ENCODE data around the gene RAPGEF5.

RAPGEF5 gene

DNA sequence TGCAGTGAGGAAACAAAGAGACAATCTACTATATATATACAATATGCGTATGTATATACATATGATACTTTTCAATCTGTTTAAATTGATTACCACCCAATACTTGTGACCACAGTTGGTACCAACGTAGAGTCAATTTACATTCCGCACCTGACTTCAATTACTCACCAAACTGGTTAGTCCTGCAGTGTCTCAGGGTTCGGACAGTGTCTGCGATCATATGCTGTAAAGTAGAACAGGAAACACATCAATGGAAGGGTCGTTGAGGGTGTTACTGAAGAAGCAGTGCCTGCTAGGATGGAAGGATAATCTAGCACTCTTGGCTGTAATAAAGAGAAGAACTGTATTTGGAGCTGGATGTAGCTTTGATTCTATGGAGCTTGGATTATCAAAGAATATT, 231.5 kb downstream of the RAPGEF5 start:
- H3K9ac ChIP-seq (ENCODE audit: insufficient read length, low read depth), result no peak overlapping the region
- no peaks in the 10 kb centered on the region for H3K9me3 ChIP-seq (ENCODE audit: insufficient read depth, low read length)
- no peak for DNase-seq (ENCODE audit: low read depth, low spot score)
- TF ChIP-seq SUZ12 (IDR thresholded peaks at IDR 0.05; ENCODE audit: extremely low read depth, insufficient read depth, insufficient read length), result no peak
- no peak for TF ChIP-seq YY1 (IDR thresholded peaks at IDR 0.05; ENCODE audit: insufficient read depth, insufficient read length)
- TF ChIP-seq ZNF274 (IDR thresholded peaks at IDR 0.05; ENCODE audit: low read depth, low read length), result no peak
- no peaks in the 10 kb centered on the region for H3K27me3 ChIP-seq (ENCODE audit: insufficient read depth, insufficient read length)
- H3K4me1 ChIP-seq (ENCODE audit: insufficient read depth, insufficient read length), result no peaks in the 10 kb centered on the region
- H3K4me3 ChIP-seq (ENCODE audit: insufficient read length, low read depth), result no peak overlapping the region
- H3K36me3 ChIP-seq (ENCODE audit: insufficient read depth, insufficient read length, low read length), result no peaks in the 10 kb centered on the region

DNA sequence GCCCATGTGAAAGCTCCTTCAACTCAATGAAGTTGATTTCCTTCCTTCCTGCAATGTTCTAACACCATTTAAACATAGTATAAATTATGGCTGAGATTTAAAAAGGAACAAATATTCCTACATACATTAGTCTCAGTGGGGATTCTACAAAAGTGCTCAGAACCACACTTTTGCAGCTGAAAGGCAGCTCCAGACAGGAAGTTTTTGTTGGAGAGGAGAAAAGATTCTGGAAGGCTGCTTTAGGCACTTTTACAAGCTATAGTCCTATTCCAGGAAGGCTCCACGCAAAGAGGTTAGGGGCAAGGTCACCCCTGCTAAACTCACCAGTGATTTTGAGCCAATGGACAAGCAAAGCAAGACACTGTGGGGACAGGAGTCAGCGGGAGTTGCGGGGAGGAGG, 232.0 kb downstream of the RAPGEF5 start:
- no peaks in the 10 kb centered on the region for H3K9me3 ChIP-seq (ENCODE audit: insufficient read depth, low read length)
- no peak for TF ChIP-seq SUZ12 (IDR thresholded peaks at IDR 0.05; ENCODE audit: extremely low read depth, insufficient read depth, insufficient read length)
- TF ChIP-seq YY1 (IDR thresholded peaks at IDR 0.05; ENCODE audit: insufficient read depth, insufficient read length), result no peak
- no peak for TF ChIP-seq ZNF274 (IDR thresholded peaks at IDR 0.05; ENCODE audit: low read depth, low read length)
- DNase-seq (ENCODE audit: low read depth, low spot score), result no peak
- H3K27me3 ChIP-seq (ENCODE audit: insufficient read depth, insufficient read length), result no peaks in the 10 kb centered on the region
- H3K9ac ChIP-seq (ENCODE audit: insufficient read length, low read depth), result no peak overlapping the region
- H3K36me3 ChIP-seq (ENCODE audit: insufficient read depth, insufficient read length, low read length), result no peaks in the 10 kb centered on the region
- H3K4me3 ChIP-seq (ENCODE audit: insufficient read length, low read depth), result no peak overlapping the region
- H3K4me1 ChIP-seq (ENCODE audit: insufficient read depth, insufficient read length), result no peaks in the 10 kb centered on the region

DNA sequence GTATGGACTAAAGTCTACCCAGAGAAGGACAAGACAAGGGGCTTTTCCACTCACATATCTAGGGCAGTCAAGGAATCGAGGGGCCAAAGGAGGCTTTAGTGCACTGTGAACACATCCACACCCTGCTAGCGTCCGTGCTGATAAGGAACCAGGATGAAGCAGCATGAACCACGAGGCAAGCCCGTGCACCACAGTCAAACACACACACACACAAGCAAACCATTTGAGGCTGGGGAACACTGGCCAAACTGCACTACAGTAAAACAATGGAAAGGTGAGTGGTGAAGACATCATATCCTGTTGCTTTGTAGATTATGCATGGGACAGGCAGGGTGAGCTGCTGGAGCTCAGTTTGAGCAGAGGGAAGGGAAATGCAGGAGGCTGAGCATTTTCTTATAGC, 233.8 kb downstream of the RAPGEF5 start:
- Histone ChIP-seq H3K4me1 (ENCODE audit: insufficient read depth, insufficient read length) (no peaks in the 10 kb centered on the region), H3K9ac (ENCODE audit: insufficient read length, low read depth) (no peak overlapping the region), H3K9me3 (ENCODE audit: insufficient read depth, low read length) (no peaks in the 10 kb centered on the region), H3K36me3 (ENCODE audit: insufficient read depth, insufficient read length, low read length) (no peaks in the 10 kb centered on the region), H3K4me3 (ENCODE audit: insufficient read length, low read depth) (no peak overlapping the region), H3K27me3 (ENCODE audit: insufficient read depth, insufficient read length) (no peaks in the 10 kb centered on the region)
- TF ChIP-seq ZNF274 (IDR thresholded peaks at IDR 0.05; ENCODE audit: low read depth, low read length), result no peak
- no peak for TF ChIP-seq YY1 (IDR thresholded peaks at IDR 0.05; ENCODE audit: insufficient read depth, insufficient read length)
- no peak for TF ChIP-seq SUZ12 (IDR thresholded peaks at IDR 0.05; ENCODE audit: extremely low read depth, insufficient read depth, insufficient read length)
- DNase-seq (ENCODE audit: low read depth, low spot score), result no peak

DNA sequence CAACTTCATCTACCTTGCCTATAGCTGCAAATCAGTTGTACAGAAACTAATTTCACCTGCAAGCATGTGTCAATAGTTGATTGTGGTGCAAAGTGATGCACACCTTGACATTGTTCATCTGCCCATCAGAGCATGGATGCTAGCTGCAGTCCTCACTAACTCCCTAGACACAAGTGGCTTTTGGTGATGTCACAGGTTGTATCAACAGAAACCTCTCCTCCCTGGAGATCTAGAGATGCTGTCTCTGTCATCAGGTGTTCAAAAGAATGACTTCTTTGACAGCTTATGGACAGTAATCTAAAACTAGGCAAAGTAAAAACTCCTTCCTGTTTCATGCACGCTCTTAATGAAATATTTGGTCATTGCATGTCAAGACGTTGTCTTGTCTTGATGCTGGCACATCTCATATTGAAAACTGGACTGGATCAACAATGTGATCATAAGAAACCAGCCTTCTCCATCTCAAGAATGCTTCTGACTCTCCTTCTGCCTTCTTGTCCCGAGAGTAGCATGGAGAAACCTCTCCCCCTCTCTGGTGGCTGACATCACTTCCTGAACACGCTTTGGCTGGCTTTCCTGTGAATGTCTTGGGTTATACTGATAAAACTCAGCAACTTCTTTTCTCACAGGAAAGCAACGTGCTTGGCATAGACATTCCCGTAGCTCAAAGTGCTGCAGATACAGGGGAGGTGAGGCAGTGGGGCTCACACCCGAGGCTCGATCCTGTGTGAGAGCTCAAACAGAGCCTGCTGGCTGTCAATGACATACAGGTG, 235.1 kb downstream of the RAPGEF5 start:
- TF ChIP-seq ZNF274 (IDR thresholded peaks at IDR 0.05; ENCODE audit: low read depth, low read length) (no peak), SUZ12 (IDR thresholded peaks at IDR 0.05; ENCODE audit: extremely low read depth, insufficient read depth, insufficient read length) (no peak), YY1 (IDR thresholded peaks at IDR 0.05; ENCODE audit: insufficient read depth, insufficient read length) (no peak)
- Histone ChIP-seq H3K36me3 (ENCODE audit: insufficient read depth, insufficient read length, low read length) (no peaks in the 10 kb centered on the region), H3K27me3 (ENCODE audit: insufficient read depth, insufficient read length) (no peaks in the 10 kb centered on the region), H3K4me1 (ENCODE audit: insufficient read depth, insufficient read length) (no peaks in the 10 kb centered on the region), H3K9me3 (ENCODE audit: insufficient read depth, low read length) (no peaks in the 10 kb centered on the region), H3K4me3 (ENCODE audit: insufficient read length, low read depth) (no peak overlapping the region), H3K9ac (ENCODE audit: insufficient read length, low read depth) (no peak overlapping the region)
- no peak for DNase-seq (ENCODE audit: low read depth, low spot score)

DNA sequence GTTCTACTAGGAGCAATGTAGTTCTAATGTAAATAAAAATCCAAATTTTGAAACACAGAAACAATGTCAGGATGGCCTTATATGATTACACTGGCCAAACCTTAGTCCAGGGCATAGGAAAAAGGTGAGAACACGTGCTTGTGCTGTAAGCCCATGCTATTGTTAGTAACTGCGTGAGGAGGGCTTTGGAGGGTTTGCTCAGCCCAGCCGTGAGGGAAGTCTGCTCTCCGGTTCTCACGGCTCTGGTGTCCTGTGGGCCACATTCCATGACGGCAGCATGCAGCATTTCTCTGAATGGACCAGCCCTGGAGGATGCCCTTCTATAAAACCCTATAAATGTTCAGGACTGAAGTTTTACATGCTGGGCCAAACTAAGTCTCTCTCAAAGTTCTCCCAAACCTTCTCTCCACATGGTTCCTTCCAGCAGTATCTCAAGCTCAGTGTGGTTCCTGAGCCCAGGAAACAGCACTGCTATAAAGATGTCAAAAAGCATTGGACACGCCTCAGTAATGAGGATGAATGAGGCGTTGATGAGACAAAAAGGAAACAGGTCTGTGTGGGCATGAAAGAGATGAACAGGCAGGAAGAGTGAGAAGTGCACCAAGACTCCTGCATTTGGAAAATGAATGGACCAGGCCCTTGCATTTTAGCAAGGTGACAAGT, 236.4 kb downstream of the RAPGEF5 start:
- Histone ChIP-seq H3K9ac (ENCODE audit: insufficient read length, low read depth) (no peak overlapping the region), H3K4me3 (ENCODE audit: insufficient read length, low read depth) (no peak overlapping the region), H3K9me3 (ENCODE audit: insufficient read depth, low read length) (no peaks in the 10 kb centered on the region), H3K4me1 (ENCODE audit: insufficient read depth, insufficient read length) (no peaks in the 10 kb centered on the region), H3K27me3 (ENCODE audit: insufficient read depth, insufficient read length) (no peaks in the 10 kb centered on the region), H3K36me3 (ENCODE audit: insufficient read depth, insufficient read length, low read length) (no peaks in the 10 kb centered on the region)
- DNase-seq (ENCODE audit: low read depth, low spot score), result no peak
- TF ChIP-seq SUZ12 (IDR thresholded peaks at IDR 0.05; ENCODE audit: extremely low read depth, insufficient read depth, insufficient read length) (no peak), ZNF274 (IDR thresholded peaks at IDR 0.05; ENCODE audit: low read depth, low read length) (no peak), YY1 (IDR thresholded peaks at IDR 0.05; ENCODE audit: insufficient read depth, insufficient read length) (no peak)

DNA sequence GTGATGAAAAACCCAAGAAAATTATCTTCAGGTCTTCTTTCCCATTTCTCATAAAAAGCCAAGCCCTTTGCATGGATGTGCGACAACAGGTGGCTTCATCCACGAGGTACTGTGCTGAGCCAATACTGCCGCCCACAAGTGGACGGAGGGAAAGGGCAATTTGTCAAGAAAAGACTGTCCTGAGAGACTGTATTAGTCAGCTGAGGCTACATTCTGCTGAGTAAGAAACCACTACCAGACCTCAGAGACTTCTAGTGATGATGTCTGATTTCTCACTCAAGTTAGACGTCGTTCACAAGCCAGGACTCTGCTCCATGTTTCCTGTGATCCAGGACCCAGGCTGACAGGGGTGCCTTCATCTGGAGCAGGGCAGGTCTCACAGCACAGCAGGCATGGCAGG, 239.7 kb downstream of the RAPGEF5 start:
- Histone ChIP-seq H3K9ac (ENCODE audit: insufficient read length, low read depth) (no peak overlapping the region), H3K4me3 (ENCODE audit: insufficient read length, low read depth) (no peak overlapping the region), H3K27me3 (ENCODE audit: insufficient read depth, insufficient read length) (no peaks in the 10 kb centered on the region), H3K36me3 (ENCODE audit: insufficient read depth, insufficient read length, low read length) (no peaks in the 10 kb centered on the region), H3K4me1 (ENCODE audit: insufficient read depth, insufficient read length) (no peaks in the 10 kb centered on the region), H3K9me3 (ENCODE audit: insufficient read depth, low read length) (no peaks in the 10 kb centered on the region)
- no peak for TF ChIP-seq SUZ12 (IDR thresholded peaks at IDR 0.05; ENCODE audit: extremely low read depth, insufficient read depth, insufficient read length)
- no peak for TF ChIP-seq YY1 (IDR thresholded peaks at IDR 0.05; ENCODE audit: insufficient read depth, insufficient read length)
- TF ChIP-seq ZNF274 (IDR thresholded peaks at IDR 0.05; ENCODE audit: low read depth, low read length), result no peak
- DNase-seq (ENCODE audit: low read depth, low spot score), result no peak

DNA sequence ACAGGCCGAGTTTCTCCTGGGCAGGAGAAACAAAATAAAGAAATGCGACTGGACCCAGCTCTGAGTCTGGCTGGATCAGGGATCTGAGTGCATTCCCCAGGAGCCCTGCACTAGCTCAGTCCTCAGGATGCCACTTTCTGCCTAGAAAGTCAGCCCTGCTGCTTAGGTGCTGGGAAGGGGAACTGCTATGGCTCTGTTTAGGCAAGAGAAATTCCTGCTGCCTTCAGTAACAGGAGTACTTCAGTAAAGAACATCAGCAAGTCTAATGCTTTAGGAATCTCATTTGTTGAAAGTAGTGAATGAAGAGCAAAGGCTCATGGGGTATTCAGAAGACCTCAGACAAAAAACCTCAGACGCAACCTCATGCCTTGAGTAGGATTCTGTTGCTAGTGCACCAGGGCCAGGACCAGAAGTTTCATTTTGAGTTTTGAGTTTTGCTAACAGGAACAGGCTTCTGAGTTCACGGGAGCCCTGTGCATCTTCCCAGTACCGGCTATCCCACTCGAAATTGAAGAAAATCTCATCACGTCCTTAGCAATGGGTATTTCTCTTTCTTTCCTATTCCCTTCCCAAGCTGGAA, 240.4 kb downstream of the RAPGEF5 start:
- DNase-seq (ENCODE audit: low read depth, low spot score), result no peak
- H3K36me3 ChIP-seq (ENCODE audit: insufficient read depth, insufficient read length, low read length), result no peaks in the 10 kb centered on the region
- no peak overlapping the region for H3K4me3 ChIP-seq (ENCODE audit: insufficient read length, low read depth)
- H3K9me3 ChIP-seq (ENCODE audit: insufficient read depth, low read length), result no peaks in the 10 kb centered on the region
- no peaks in the 10 kb centered on the region for H3K27me3 ChIP-seq (ENCODE audit: insufficient read depth, insufficient read length)
- no peak overlapping the region for H3K9ac ChIP-seq (ENCODE audit: insufficient read length, low read depth)
- H3K4me1 ChIP-seq (ENCODE audit: insufficient read depth, insufficient read length), result no peaks in the 10 kb centered on the region
- no peak for TF ChIP-seq SUZ12 (IDR thresholded peaks at IDR 0.05; ENCODE audit: extremely low read depth, insufficient read depth, insufficient read length)
- TF ChIP-seq YY1 (IDR thresholded peaks at IDR 0.05; ENCODE audit: insufficient read depth, insufficient read length), result no peak
- TF ChIP-seq ZNF274 (IDR thresholded peaks at IDR 0.05; ENCODE audit: low read depth, low read length), result no peak

All from NT2/D1 (cell line).